Stimulated activated CD8-positive, alpha-beta memory T cell treated with anti-CD3 and anti-CD28 coated beads, Interleukin-4, amount 100 ng/mL, for 24 hours (primary cell): ENCODE data around the gene VWC2L.

Source experiments
- DNase-seq: peaks from one replicate; pipeline ENCODE4 v3.0.0-alpha.2; 2020; ENCODE audit warnings: low read depth

Gene VWC2L

DNA sequence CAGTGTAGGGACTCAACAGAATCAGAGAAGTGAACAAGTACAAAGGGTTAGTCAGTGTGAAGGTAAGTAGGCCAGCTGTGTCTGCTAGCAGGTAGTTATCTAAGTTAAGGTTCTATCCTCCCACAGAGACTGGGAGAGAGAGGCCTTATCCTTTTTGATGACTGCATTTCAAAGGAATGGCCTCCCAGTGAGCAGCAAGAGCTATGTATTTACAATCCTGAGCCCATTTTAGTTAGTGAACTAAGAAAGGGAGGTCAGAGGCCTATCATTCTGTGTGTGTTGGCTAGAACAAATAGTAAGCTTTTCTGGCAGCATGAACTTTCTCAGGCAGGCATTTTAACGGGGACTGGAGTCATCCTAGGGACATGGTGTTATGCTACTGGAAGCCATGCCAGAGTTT lies 182.9 kb downstream of the VWC2L start:
- no peak for DNase-seq

DNA sequence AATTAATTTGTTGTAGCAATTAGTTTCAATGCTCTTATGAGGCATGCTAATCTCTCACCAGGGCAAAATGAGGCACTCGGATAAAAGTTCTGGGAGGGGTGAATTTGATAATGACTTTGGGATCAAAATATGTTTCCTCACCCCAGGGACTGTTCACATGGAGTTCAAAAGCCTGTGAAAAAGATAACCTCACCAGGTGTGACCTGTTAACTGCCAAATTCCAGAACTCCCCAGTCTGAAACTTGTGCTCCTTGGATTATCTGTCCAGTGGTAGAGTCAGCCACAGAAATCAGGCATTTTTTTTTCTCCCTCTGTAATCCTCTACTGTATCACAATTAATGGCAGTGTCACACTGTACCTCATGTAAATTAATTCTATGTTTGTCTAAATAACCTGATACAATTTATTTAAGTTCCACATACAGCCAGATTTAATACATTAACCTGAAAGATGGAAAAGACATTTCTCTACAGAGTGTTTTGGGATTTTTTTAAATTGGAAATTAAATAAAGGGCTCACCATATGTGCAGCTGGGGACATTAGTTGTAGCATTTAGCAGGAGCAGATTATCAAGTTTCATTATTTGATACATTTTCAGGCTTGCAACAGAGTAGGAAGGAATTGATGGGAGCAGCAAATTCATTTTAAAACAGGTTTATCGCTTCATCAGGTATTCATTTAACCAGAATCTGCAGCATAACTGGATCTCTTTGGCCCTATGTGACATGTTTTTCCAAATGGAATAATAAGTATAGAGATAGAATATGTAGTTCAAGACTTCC lies 191.2 kb downstream of the VWC2L start:
- no peak for DNase-seq

DNA sequence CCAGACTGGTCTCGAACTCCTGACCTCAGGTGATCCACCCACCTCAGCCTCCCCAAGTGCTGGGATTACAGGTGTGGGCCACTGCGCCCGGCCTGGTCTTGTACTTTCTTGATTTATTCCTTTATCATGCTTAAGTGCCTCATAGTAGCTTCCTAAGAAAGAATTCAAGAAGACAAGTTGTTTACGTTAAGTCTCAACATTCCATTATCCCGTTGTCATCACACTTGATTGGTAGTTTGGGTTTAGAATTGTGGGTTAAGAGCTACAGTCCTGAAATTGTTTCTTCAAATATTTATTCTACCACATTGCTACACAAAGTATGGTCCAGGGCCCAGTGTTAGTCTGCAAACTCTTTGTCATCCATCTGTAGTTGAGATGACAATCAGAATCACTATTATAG lies 194.0 kb downstream of the VWC2L start:
- DNase-seq = no peak

DNA sequence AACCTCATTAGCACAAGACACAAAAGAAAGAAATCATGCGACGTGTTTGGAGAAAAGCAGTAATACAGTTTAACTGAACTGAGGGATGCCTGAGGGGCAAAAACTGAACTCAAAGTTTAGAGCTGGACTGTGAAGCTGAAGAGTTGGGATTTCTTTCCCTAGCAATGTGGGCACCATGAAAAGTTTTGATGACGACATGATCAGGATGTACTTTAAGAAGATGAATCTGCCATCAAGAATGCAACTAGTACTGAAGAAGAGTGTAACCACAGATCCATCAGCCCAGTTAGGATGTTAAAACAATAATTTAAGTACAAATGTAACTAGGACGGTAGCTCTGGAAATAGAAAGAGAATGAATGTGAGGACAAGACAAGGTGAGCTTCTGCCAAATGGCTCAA lies 196.2 kb downstream of the VWC2L start:
- DNase-seq = no peak

DNA sequence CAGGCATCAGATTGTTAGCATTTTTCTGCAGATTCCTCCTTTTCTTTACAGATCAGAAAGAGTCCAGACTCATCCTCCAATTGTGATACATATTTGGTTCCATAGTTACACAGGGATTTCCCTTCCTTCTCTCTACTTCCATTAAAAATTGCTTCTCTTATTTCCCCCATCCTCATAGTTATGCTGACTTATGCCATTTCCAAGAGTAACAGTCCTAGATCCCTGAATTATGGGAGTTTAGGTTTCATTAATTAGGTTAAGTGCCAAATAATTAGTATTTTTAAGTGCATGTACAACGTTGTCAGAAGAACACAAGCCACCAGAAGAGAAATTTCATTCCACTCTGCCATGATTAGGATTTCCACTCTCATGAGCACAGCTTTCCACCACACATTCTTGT lies 200.2 kb downstream of the VWC2L start:
- no peak for DNase-seq

DNA sequence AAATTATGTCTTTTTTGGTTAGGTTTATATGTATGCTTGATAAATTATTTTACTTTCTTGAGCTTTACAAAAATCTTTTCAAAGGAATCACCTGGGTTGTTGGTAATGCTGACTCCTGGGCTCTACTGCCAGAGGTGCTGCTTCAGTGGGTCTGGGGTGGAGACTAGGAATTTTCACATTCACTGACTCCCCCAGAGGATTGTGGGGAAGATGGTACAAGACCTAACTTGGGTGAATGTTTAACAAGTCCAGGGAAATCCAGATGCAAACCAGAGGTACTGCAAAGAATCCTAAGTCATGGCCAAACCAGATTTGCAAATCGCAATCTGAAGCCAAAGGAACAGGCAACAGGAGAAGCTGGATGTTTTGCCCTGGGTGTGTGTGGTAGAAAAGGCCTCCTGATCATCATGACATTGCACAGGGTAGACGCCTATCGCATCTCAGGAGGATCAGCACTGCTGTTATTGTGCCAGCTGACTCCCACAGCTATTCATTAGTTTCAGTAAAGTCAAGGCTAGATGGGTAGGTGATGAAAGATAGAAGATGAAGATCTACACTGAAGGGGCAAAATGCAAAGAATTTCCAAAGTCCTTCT lies 213.4 kb downstream of the VWC2L start:
- DNase-seq = no peak

DNA sequence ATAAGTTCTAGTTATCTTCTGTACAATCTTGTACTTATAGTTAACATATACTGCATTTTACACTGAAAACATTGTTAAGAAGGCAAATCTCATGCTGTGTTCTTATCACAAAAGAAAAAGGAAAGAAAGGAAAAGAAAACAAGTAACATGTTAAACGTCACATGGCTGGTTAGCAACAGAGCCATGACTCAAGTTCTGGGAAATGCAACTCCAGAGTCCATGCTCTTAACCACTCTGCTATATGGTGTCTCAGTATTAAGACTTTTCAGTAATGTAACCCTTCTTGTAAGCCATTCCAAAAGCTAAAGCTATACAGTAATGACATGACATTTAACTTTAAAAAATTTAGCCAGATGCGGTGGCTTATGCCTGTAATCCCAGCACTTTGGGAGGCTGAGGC lies 217.2 kb downstream of the VWC2L start:
- no peak for DNase-seq
